ENCODE results near the gene SPP2.

The SPP2 gene

GRCh38 chr2:234050455-234051135 is at the start of gene SPP2:
Gene SPP2 (plus strand): TSS chr2:234050702. CDS start chr2:234050787, 85 bp downstream.
- no peak for FAIRE-seq

- FAIRE-seq = no peak
Measured at GRCh38 chr2:234001380-234002160, 48.9 kb upstream of the SPP2 start.

GRCh38 chr2:234002281-234002680 is 48.2 kb upstream of the SPP2 start:
- FAIRE-seq = no peak

- no peak for FAIRE-seq
Measured at GRCh38 chr2:234003972-234004617, 46.4 kb upstream of the SPP2 start.

- no peak for FAIRE-seq
Measured at GRCh38 chr2:234005126-234005525, 45.4 kb upstream of the SPP2 start.

GRCh38 chr2:234006501-234006900 is 44.0 kb upstream of the SPP2 start:
- FAIRE-seq = no peak

GRCh38 chr2:234014427-234014826 is 36.1 kb upstream of the SPP2 start:
- no peak for FAIRE-seq

GRCh38 chr2:234015861-234016260 is 34.6 kb upstream of the SPP2 start:
- FAIRE-seq = no peak

GRCh38 chr2:234019896-234020295 is 30.6 kb upstream of the SPP2 start:
- FAIRE-seq = no peak

GRCh38 chr2:234020332-234020731 is 30.2 kb upstream of the SPP2 start:
- FAIRE-seq = no peak

GRCh38 chr2:234022424-234022823 is 28.1 kb upstream of the SPP2 start:
- no peak for FAIRE-seq

GRCh38 chr2:234024304-234024703 is 26.2 kb upstream of the SPP2 start:
- no peak for FAIRE-seq

GRCh38 chr2:234025466-234025865 is 25.0 kb upstream of the SPP2 start:
- FAIRE-seq = no peak

GRCh38 chr2:234025891-234026401 is 24.6 kb upstream of the SPP2 start:
- FAIRE-seq = no peak

GRCh38 chr2:234026693-234027254 is 23.7 kb upstream of the SPP2 start:
- FAIRE-seq = no peak

GRCh38 chr2:234027641-234028040 is 22.9 kb upstream of the SPP2 start:
- FAIRE-seq = no peak

- FAIRE-seq = no peak
Measured at GRCh38 chr2:234029150-234029733, 21.3 kb upstream of the SPP2 start.

GRCh38 chr2:234031207-234031606 is 19.3 kb upstream of the SPP2 start:
- FAIRE-seq = no peak

- FAIRE-seq = no peak
Measured at GRCh38 chr2:234032279-234032856, 18.1 kb upstream of the SPP2 start.

GRCh38 chr2:234033174-234033573 is 17.3 kb upstream of the SPP2 start:
- FAIRE-seq = no peak

GRCh38 chr2:234033885-234034284 is 16.6 kb upstream of the SPP2 start:
- FAIRE-seq = no peak

- no peak for FAIRE-seq
Measured at GRCh38 chr2:234038076-234038802, 12.3 kb upstream of the SPP2 start.
